Measurements from ENCODE around the gene ACP7.

ACP7 gene

DNA sequence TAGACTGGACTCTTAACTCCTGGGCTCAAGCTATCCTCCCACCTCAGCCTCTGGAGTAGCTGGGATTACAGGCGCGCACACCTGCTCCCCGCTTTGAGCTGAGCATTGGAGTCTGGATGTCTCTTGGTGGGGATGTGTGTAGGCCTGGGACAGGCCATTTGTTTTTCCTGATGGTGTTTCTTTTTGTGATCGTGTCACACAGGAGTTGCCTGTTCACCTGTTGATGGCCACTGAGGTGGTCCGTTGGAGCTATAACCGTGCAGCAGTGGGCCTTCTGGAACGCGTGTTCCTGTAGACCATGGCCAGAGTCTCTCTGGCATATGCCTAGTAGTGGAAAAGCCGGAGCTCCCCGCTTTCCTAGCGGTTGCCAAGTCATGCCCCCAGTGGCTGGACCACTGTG lies 44.9 kb downstream of the ACP7 start:
- no peaks in the 10 kb centered on the region for H3K27me3 ChIP-seq (replicated peaks in 2 of 5; ENCODE audit: control insufficient read depth in 4 of 5, insufficient read depth in 5 of 5, low read length in 4 of 5)
- no peaks in the 10 kb centered on the region for H3K36me3 ChIP-seq (ENCODE audit: control insufficient read depth in 4 of 4, insufficient read depth in 4 of 4, low read length in 3 of 4)
- no peak for DNase-seq
- ChIA-PET CTCF (interaction anchor here (1.5 kb wide), 2 partner anchors 16 to 203 kb away, joined by 5 to 8 read pairs; no protein-coding TSS in a partner anchor), POLR2A (no interaction called here)
- H3K4me1 ChIP-seq (ENCODE audit: control extremely low read depth in 1 of 4, control insufficient read depth in 4 of 4, insufficient read depth in 4 of 4, low read length in 3 of 4): peaks cover 4 to 54% (median 34%) of the 10 kb centered on the region in 4 experiments
- H3K4me3 ChIP-seq (ENCODE audit: control insufficient read depth in 1 of 7, extremely low read depth in 1 of 7, insufficient read depth in 4 of 7, low read depth in 2 of 7, low read length in 6 of 7): no peak overlapping the region
- H3K27ac ChIP-seq (ENCODE audit: insufficient read depth in 1 of 2, low read depth in 1 of 2, low read length in 2 of 2, poor library complexity in 1 of 2, severe bottlenecking in 2 of 2): no peak overlapping the region
- no peaks in the 10 kb centered on the region for H3K9me3 ChIP-seq (ENCODE audit: control extremely low read depth in 1 of 5, control insufficient read depth in 4 of 5, insufficient read depth in 2 of 5, low read depth in 1 of 5, low read length in 4 of 5)
- 94% methylated on average over 11 of the region's 11 CpGs for WGBS (ENCODE audit: insufficient coverage)

DNA sequence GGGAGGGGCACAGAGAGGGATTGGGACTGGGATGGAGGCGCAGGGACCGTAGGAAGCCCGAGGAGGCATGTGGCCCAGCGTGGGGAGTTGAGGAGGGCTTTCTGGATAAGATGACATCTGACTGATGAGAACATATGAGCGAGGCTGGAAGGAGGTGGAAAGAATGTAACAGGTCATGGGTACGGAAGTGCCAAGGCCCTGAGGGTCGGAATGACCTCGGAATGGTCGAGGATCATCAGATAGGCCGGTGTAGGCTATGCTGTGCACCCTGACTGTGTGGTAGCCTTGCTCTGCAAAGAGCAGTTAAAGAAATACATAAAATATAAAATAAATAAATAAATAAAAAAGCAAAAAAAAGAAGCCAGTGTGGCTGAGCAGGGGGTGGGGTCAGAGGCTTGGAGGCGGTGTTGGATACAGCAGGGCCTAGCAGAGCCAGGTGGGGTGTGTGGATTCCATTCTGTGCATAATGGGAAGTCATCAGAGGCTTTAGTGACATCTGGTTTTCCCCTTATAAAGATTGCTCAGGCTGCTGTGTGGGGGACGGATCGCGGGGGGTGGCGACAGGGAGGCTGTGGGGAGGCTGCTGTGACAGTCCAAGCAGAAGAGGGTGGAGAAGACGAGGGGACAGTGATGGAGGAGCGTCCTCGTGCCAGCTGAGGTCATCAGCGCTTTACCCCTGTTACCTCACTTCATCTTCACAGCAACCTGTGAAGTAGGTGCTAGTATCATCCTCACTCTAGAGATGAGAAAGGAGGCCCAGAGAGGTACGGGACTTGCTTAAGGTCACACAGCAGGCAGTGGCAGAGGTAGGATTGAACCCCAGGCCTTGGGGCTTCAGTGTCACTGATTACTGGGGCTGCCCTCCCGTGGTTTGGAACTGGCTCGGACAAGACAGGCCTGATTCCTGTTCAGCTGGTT lies 46.4 kb downstream of the ACP7 start:
- Histone ChIP-seq H3K9me3 (ENCODE audit: control extremely low read depth in 1 of 5, control insufficient read depth in 4 of 5, insufficient read depth in 2 of 5, low read depth in 1 of 5, low read length in 4 of 5) (no peaks in the 10 kb centered on the region), H3K27me3 (replicated peaks in 2 of 5; ENCODE audit: control insufficient read depth in 4 of 5, insufficient read depth in 5 of 5, low read length in 4 of 5) (no peaks in the 10 kb centered on the region), H3K4me1 (ENCODE audit: control extremely low read depth in 1 of 4, control insufficient read depth in 4 of 4, insufficient read depth in 4 of 4, low read length in 3 of 4) (peaks cover 0 to 47% (median 34%) of the 10 kb centered on the region in 4 experiments), H3K36me3 (ENCODE audit: control insufficient read depth in 4 of 4, insufficient read depth in 4 of 4, low read length in 3 of 4) (no peaks in the 10 kb centered on the region), H3K27ac (ENCODE audit: insufficient read depth in 1 of 2, low read depth in 1 of 2, low read length in 2 of 2, poor library complexity in 1 of 2, severe bottlenecking in 2 of 2) (no peak overlapping the region), H3K4me3 (ENCODE audit: control insufficient read depth in 1 of 7, extremely low read depth in 1 of 7, insufficient read depth in 4 of 7, low read depth in 2 of 7, low read length in 6 of 7) (no peak overlapping the region)
- DNase-seq: peak; percentile 16 to 73 (median 68)
- ChIA-PET POLR2A (no interaction called here), CTCF (interaction anchor here (1.5 kb wide), 1 partner anchor 202 kb away, joined by 5 read pairs; no protein-coding TSS in a partner anchor)
- 71% methylated on average over 19 of the region's 22 CpGs for WGBS (ENCODE audit: insufficient coverage)

DNA sequence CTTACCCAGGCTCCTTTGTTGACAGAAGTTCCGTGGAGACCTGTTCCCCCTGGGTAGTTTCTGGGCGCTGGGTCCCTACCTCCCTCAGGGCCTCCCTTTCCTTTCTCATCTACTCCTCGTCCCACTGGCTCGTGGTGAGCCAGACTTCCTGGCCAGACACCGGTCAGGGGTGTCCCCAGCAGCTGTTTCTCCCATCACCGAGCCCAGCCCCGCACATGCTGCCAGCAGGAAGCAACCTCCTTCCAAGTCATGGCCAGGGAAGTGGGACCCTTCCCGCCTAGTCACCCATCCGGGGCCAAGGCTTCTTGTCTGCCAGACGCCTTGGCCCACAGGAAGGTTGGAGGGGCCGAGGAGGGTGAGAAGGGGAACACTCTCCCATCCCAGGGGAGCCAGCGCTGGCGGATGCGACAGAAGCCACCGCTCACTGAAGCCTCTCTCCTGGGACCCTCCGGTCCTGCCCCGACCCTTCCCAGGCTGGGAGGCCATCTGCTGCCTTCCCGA lies 47.1 kb downstream of the ACP7 start:
- no peak overlapping the region for H3K27ac ChIP-seq (ENCODE audit: insufficient read depth in 1 of 2, low read depth in 1 of 2, low read length in 2 of 2, poor library complexity in 1 of 2, severe bottlenecking in 2 of 2)

DNA sequence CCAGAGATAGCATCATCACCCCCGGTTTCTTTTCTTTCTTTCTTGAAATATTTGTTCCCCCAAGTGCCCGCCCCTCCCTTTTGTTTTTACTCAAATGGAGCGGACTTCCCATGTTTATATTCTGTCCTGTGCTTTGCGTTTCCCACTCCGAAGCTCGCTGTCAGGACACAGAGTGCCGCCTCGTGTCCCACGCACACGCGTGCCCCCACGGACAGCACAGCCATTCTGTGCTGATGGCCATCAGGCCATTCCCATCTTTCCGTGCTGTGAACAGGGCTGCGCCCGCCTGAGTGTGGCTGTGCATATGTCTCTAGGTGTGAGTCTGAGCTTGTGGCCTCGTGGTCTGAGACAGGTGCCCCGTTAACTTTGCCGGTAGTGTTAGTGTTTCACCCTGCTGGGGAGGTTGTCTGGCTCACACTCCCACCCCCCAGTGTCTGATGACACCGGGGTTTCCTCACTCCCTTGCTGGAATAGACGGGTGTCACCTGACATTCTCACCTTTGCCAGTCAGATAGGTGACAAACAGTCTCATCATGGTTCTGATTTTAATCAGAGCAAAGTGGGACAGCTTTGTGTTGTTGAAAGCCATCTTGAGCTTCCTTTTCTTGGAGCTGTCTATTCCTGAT lies 48.3 kb downstream of the ACP7 start:
- Histone ChIP-seq H3K27me3 (replicated peaks in 2 of 5; ENCODE audit: control insufficient read depth in 4 of 5, insufficient read depth in 5 of 5, low read length in 4 of 5) (no peaks in the 10 kb centered on the region), H3K4me3 (ENCODE audit: control insufficient read depth in 1 of 7, extremely low read depth in 1 of 7, insufficient read depth in 4 of 7, low read depth in 2 of 7, low read length in 6 of 7) (no peak overlapping the region), H3K9me3 (ENCODE audit: control extremely low read depth in 1 of 5, control insufficient read depth in 4 of 5, insufficient read depth in 2 of 5, low read depth in 1 of 5, low read length in 4 of 5) (no peaks in the 10 kb centered on the region), H3K27ac (ENCODE audit: insufficient read depth in 1 of 2, low read depth in 1 of 2, low read length in 2 of 2, poor library complexity in 1 of 2, severe bottlenecking in 2 of 2) (no peak overlapping the region), H3K4me1 (ENCODE audit: control extremely low read depth in 1 of 4, control insufficient read depth in 4 of 4, insufficient read depth in 4 of 4, low read length in 3 of 4) (peaks cover 0 to 33% (median 21%) of the 10 kb centered on the region in 4 experiments), H3K36me3 (ENCODE audit: control insufficient read depth in 4 of 4, insufficient read depth in 4 of 4, low read length in 3 of 4) (no peaks in the 10 kb centered on the region)
- no peak for DNase-seq
- ChIA-PET CTCF (interaction anchor here (1.0 to 2.2 kb wide), 4 partner anchors 13 to 171 kb away, joined by 3 to 13 read pairs (median 4); no protein-coding TSS in a partner anchor), POLR2A (no interaction called here)
- 96% methylated on average over 16 of the region's 20 CpGs for WGBS (ENCODE audit: insufficient coverage)

More for the DNA sequence above, 47.1 kb downstream of the ACP7 start:
- Histone ChIP-seq H3K27me3 (replicated peaks in 2 of 5; ENCODE audit: control insufficient read depth in 4 of 5, insufficient read depth in 5 of 5, low read length in 4 of 5) (no peaks in the 10 kb centered on the region), H3K4me3 (ENCODE audit: control insufficient read depth in 1 of 7, extremely low read depth in 1 of 7, insufficient read depth in 4 of 7, low read depth in 2 of 7, low read length in 6 of 7) (peak overlapping the region in 1 of 7 experiments; percentile 8), H3K36me3 (ENCODE audit: control insufficient read depth in 4 of 4, insufficient read depth in 4 of 4, low read length in 3 of 4) (no peaks in the 10 kb centered on the region), H3K9me3 (ENCODE audit: control extremely low read depth in 1 of 5, control insufficient read depth in 4 of 5, insufficient read depth in 2 of 5, low read depth in 1 of 5, low read length in 4 of 5) (no peaks in the 10 kb centered on the region), H3K4me1 (ENCODE audit: control extremely low read depth in 1 of 4, control insufficient read depth in 4 of 4, insufficient read depth in 4 of 4, low read length in 3 of 4) (peaks cover 0 to 43% (median 30%) of the 10 kb centered on the region in 4 experiments)
- CTCF ChIA-PET: no interaction called here
- POLR2A ChIA-PET: no interaction called here
- WGBS (ENCODE audit: insufficient coverage): 41% methylated on average over 16 of the region's 18 CpGs
- DNase-seq: no peak

DNA sequence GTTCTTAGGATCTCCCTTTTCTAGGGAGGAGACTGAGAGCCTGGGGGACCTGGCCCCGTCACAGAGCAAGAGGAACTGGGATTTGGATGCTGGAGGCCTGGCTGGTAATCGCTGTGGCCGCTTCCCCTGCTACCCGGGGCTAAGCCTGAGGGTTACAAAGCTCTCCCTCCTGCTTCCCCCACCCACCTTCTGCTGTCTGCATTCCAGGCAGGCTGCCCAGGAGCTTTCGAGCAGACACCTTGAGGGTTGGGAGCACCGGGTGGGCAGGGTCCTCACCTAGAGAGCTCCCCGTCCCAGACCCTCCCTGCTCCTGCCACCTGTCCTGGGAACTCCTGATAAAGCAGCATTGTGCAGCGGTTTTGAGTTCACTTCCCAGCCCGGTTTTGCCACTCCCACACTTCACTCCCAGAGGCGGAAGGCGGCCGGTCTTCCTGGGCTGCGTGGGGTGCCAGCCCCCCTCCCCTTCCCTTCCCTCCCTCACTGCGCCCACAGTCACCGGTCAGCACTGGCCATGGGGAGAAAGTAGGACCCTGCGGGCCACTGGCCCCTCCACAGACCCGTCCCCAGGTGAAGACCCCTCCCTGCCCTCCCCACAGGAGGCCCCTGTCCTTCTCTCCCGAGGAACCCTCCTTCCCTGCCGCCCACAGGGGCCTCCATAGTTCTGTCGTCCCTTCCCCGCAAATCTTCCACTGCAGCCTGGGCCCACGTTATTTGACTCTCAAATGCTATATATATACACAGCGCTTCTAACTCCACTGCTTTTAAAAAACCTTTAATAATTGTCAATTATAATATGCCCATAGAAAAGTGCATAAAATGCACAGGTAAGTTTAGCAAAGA lies 49.5 kb downstream of the ACP7 start:
- Histone ChIP-seq H3K27ac (ENCODE audit: insufficient read depth in 1 of 2, low read depth in 1 of 2, low read length in 2 of 2, poor library complexity in 1 of 2, severe bottlenecking in 2 of 2) (no peak overlapping the region), H3K4me3 (ENCODE audit: control insufficient read depth in 1 of 7, extremely low read depth in 1 of 7, insufficient read depth in 4 of 7, low read depth in 2 of 7, low read length in 6 of 7) (peak overlapping the region in 2 of 7 experiments; percentile 29 to 36), H3K4me1 (ENCODE audit: control extremely low read depth in 1 of 4, control insufficient read depth in 4 of 4, insufficient read depth in 4 of 4, low read length in 3 of 4) (peaks cover 0 to 33% (median 21%) of the 10 kb centered on the region in 4 experiments), H3K36me3 (ENCODE audit: control insufficient read depth in 4 of 4, insufficient read depth in 4 of 4, low read length in 3 of 4) (no peaks in the 10 kb centered on the region), H3K27me3 (replicated peaks in 2 of 5; ENCODE audit: control insufficient read depth in 4 of 5, insufficient read depth in 5 of 5, low read length in 4 of 5) (no peaks in the 10 kb centered on the region), H3K9me3 (ENCODE audit: control extremely low read depth in 1 of 5, control insufficient read depth in 4 of 5, insufficient read depth in 2 of 5, low read depth in 1 of 5, low read length in 4 of 5) (no peaks in the 10 kb centered on the region)
- no peak for DNase-seq
- CTCF ChIA-PET: interaction anchor here (1.0 to 2.2 kb wide), 3 partner anchors 12 to 16 kb away, joined by 3 to 13 read pairs (median 4); no protein-coding TSS in a partner anchor
- POLR2A ChIA-PET: no interaction called here
- 25% methylated on average over 13 of the region's 23 CpGs for WGBS (ENCODE audit: insufficient coverage)

DNA sequence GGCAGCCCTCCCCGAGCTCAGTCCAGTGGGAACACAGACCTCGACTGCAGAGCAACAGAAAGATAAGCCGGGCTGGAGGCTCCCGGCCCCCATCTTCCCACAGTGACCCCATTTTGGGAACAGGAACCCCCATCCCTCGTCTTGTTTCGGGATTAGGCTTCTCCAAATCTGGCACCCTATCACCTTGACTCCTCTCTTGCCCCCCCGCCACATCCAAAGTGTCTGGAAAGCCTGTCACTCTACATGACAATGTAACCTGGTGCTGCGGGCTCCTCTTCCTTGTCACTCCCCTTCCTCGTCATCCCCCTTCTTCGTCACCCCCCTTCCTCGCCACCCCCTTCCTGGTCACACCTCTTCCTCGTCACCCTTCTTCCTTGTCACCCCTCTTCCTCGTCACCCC lies 51.5 kb downstream of the ACP7 start:
- 98% methylated on average over 12 of the region's 13 CpGs for WGBS (ENCODE audit: insufficient coverage)
- ChIA-PET POLR2A (no interaction called here), CTCF (interaction anchor here (1.1 to 1.2 kb wide), 3 partner anchors 9 to 192 kb away, joined by 3 to 6 read pairs (median 3); no protein-coding TSS in a partner anchor)
- H3K27ac ChIP-seq (ENCODE audit: insufficient read depth in 1 of 2, low read depth in 1 of 2, low read length in 2 of 2, poor library complexity in 1 of 2, severe bottlenecking in 2 of 2): no peak overlapping the region
- H3K4me1 ChIP-seq (ENCODE audit: control extremely low read depth in 1 of 4, control insufficient read depth in 4 of 4, insufficient read depth in 4 of 4, low read length in 3 of 4): peaks cover 0 to 26% (median 17%) of the 10 kb centered on the region in 4 experiments
- no peak for DNase-seq
- H3K36me3 ChIP-seq (ENCODE audit: control insufficient read depth in 4 of 4, insufficient read depth in 4 of 4, low read length in 3 of 4): no peaks in the 10 kb centered on the region
- H3K4me3 ChIP-seq (ENCODE audit: control insufficient read depth in 1 of 7, extremely low read depth in 1 of 7, insufficient read depth in 4 of 7, low read depth in 2 of 7, low read length in 6 of 7): no peak overlapping the region
- no peaks in the 10 kb centered on the region for H3K9me3 ChIP-seq (ENCODE audit: control extremely low read depth in 1 of 5, control insufficient read depth in 4 of 5, insufficient read depth in 2 of 5, low read depth in 1 of 5, low read length in 4 of 5)
- H3K27me3 ChIP-seq (replicated peaks in 2 of 5; ENCODE audit: control insufficient read depth in 4 of 5, insufficient read depth in 5 of 5, low read length in 4 of 5): no peaks in the 10 kb centered on the region

All from common myeloid progenitor, CD34-positive (primary cell).